GM12878 (cell line): ENCODE results near the gene DCAF7. TPM values are rescaled to one million over a fixed set of nuclear protein-coding genes. Genes with fewer than 3 reads are reported as not detected.

Experiments
- ATAC-seq: fragments of 200-7000 bp; cut with Tn5 transposase; 3 replicates; pipeline ENCODE4 v1.9.1; 2020; ENCODE audit warnings: mild to moderate bottlenecking, moderate library complexity
- BruUV-seq: library from RNA; stranded (reverse); fragments of 400-500 nt; replicated peaks from 2 replicates; lab custom pipeline; 2021; lab: Mats Ljungman, UMichigan
- CTCF ChIA-PET: fragments of 300-600 bp; sonication (Branson Sonifier 250); formaldehyde crosslinking; extraction: SDS; loops from one replicate; lab custom pipeline; 2021; ENCODE audit warnings: inconsistent platforms; lab: Yijun Ruan, JAX
- POLR2A ChIA-PET: fragments of 350-600 bp; formaldehyde crosslinking; extraction: SDS; loops from one replicate; lab custom pipeline; 2021; ENCODE audit warnings: inconsistent platforms; lab: Charles Lee
- RAD21 ChIA-PET: fragments of 300-600 bp; sonication (Branson Sonifier 250); formaldehyde crosslinking; loops from one replicate; lab custom pipeline; 2023; ENCODE audit warnings: antibody characterized with exemption; ENCODE audit not compliant: unreplicated experiment; lab: Charles Lee
- SMC1A ChIA-PET: fragments of 300-600 bp; sonication (Branson Sonifier 250); formaldehyde crosslinking; loops from one replicate; lab custom pipeline; 2023; ENCODE audit not compliant: unreplicated experiment, uncharacterized antibody; lab: Charles Lee
- DNase-seq: peaks from one replicate; pipeline ENCODE4 v3.0.0-alpha.2; 2011; ENCODE audit warnings: low read depth, low spot score
- FAIRE-seq: peaks from 3 replicates; lab custom pipeline; 2011; peaks lifted over from hg19 to GRCh38; lab: Jason Lieb, UNC
- H2AFZ ChIP-seq: 2 replicates; pipeline ENCODE4 v1.6.0; 2011; ENCODE audit warnings: low read depth, low read length, control low read depth; ENCODE audit not compliant: control insufficient read depth
- H3K27ac ChIP-seq: 2 replicates; pipeline ENCODE4 v1.5.1; 2011; ENCODE audit warnings: control low read depth; ENCODE audit not compliant: control insufficient read depth, insufficient read depth
- H3K27me3 ChIP-seq, 2 experiments: replicated peaks in 1 of 2; 2 replicates each; pipeline versions ENCODE4 v1.6.0 to v1.6.1; 2011; ENCODE audit warnings: low read length in 1 of 2; ENCODE audit not compliant: control insufficient read depth in 2 of 2, insufficient read depth in 2 of 2
- H3K36me3 ChIP-seq, 2 experiments: 2 replicates each; pipeline ENCODE4 v1.5.1; 2011; ENCODE audit warnings: low read length in 1 of 2; ENCODE audit not compliant: control insufficient read depth in 2 of 2, insufficient read depth in 2 of 2
- H3K4me1 ChIP-seq: 2 replicates; pipeline ENCODE4 v1.6.1; 2011; ENCODE audit warnings: mild to moderate bottlenecking, low read length, moderate library complexity, mixed read lengths; ENCODE audit not compliant: control insufficient read depth, insufficient read depth
- H3K4me2 ChIP-seq: 2 replicates; pipeline ENCODE4 v1.6.0; 2011; ENCODE audit warnings: control low read depth; ENCODE audit not compliant: control insufficient read depth, insufficient read depth
- H3K4me3 ChIP-seq: fragments of 200-600 bp; sonication (generic); 2 replicates; pipeline ENCODE4 v1.5.1; 2016
- H3K79me2 ChIP-seq: 2 replicates; pipeline ENCODE4 v1.6.0; 2011; ENCODE audit warnings: low read length; ENCODE audit not compliant: control insufficient read depth, insufficient read depth
- H3K9ac ChIP-seq: 2 replicates; pipeline ENCODE4 v1.8.0; 2011; ENCODE audit warnings: low read length, control low read depth, mixed read lengths; ENCODE audit not compliant: control insufficient read depth, insufficient read depth
- H3K9me3 ChIP-seq: replicated peaks from 3 replicates; pipeline ENCODE4 v1.5.1; 2011; ENCODE audit warnings: mild to moderate bottlenecking, low read length; ENCODE audit not compliant: control insufficient read depth, insufficient read depth
- H4K20me1 ChIP-seq: 2 replicates; pipeline ENCODE4 v1.6.0; 2011; ENCODE audit not compliant: control insufficient read depth, insufficient read depth
- BACH1 ChIP-seq: fragments of 450-650 bp; IDR thresholded peaks from 2 replicates; pipeline ENCODE4 v1.6.1; 2017; ENCODE audit warnings: mild to moderate bottlenecking, borderline replicate concordance
- CBX5 ChIP-seq: sonication (generic); IDR thresholded peaks from 2 replicates; pipeline ENCODE4 v1.6.1; 2016; ENCODE audit warnings: low read depth, moderate library complexity, mild to moderate bottlenecking, inconsistent platforms
- MYC ChIP-seq: IDR thresholded peaks from 2 replicates; pipeline ENCODE4 v1.6.1; 2011; ENCODE audit warnings: mild to moderate bottlenecking, low read length, moderate library complexity, inconsistent platforms; ENCODE audit not compliant: insufficient read depth, insufficient replicate concordance, insufficient read length, severe bottlenecking
- WGBS: methylation state at CpG from one replicate; pipeline ENCODE4 v1.1.6; 2016; ENCODE audit warnings: low lambda C conversion rate; ENCODE audit not compliant: insufficient replicate concordance, insufficient coverage; ENCODE audit errors: missing lambda C conversion rate; 5-methylcytosine and 5-hydroxymethylcytosine counted together
- in situ Hi-C: fragments of 300-500 bp; cut with MboI; formaldehyde crosslinking; loops from 9 replicates; pipeline ENCODE4 v1.14.3; 2018; ENCODE audit warnings: mixed read lengths
- intact Hi-C: fragments of 100-400 bp; cut with micrococcal nuclease; formaldehyde crosslinking; loops from one replicate; pipeline ENCODE4 v1.14.2; 2022; ENCODE audit not compliant: unreplicated experiment
- polyA plus RNA-seq, 11 experiments: library from polyadenylated mRNA; depleted of rRNA in 4 of 11; unstranded in 6 of 11; stranded (reverse) in 5 of 11; fragments of >200 nt; fragmentation: Nextera tagmentation in 4 of 11; fragmentation: Illumina TruSeq in 1 of 11; extraction: Ambion mirVana in 4 of 11; extraction: Trizol in 1 of 11; gene quantifications; 1 replicate in 1 of 11; 2 replicates in 10 of 11; pipeline versions ENCODE4 v1.2.1 to v1.2.3, GENCODE V29; 2011 to 2016; ENCODE audit warnings: inconsistent platforms in 2 of 11, missing spikeins in 2 of 11, low read depth in 1 of 11
- total RNA-seq, 4 experiments: library from RNA; depleted of rRNA in 3 of 4; stranded (reverse); fragments of >200 nt in 3 of 4; fragmentation: Illumina TruSeq in 1 of 4; extraction: Trizol in 1 of 4; gene quantifications; 2 replicates each; pipeline versions ENCODE4 v1.2.1 to v1.2.3, GENCODE V29; 2013 to 2021
- TF ChIP-seq, protein P1 (sequence below), 3 experiments: IDR thresholded peaks in 2 of 3; conservative IDR thresholded peaks in 1 of 3; 2 replicates each; pipeline ENCODE4 v1.5.1; 2011; ENCODE audit warnings: low read depth in 3 of 3, low read length in 3 of 3, mild to moderate bottlenecking in 3 of 3, control low read depth in 2 of 3, moderate library complexity in 2 of 3, inconsistent platforms in 1 of 3, mixed read lengths in 1 of 3; ENCODE audit not compliant: control insufficient read depth in 2 of 3, insufficient read depth in 1 of 3; ENCODE audit errors: extremely low read depth in 1 of 3

DCAF7 gene
- total and polyA plus RNA-seq, 10 of the 15 experiments (the other 5 are each of a cell fraction or from before 2014, with no cell fraction given) = 27.0 to 103 (median 54.5) TPM

DNA sequence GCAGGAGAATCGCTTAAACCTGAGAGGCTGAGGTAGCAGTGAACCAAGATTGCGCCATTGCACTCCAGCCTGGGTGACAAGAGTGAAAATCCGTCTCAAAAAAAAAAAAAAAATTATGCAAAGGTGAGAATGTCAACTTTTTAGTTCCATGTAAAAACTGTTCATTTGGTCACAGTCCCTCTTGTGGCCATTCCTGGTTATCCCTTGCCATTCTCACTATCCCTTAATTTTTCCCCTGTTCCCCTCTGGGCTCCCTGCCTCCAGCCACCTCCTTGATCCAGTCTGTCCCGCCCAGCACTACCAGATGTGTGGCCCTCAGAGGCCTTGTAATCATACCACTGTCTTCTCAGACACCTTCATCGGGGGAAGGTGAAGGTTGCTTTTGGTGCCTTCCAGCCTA lies 23.4 kb downstream of the DCAF7 start:
- intact Hi-C loops = no loop called here
- no peak overlapping the region for H3K4me3 ChIP-seq
- in situ Hi-C loops = no loop called here
- ATAC-seq (no peak), DNase-seq (no peak), FAIRE-seq (no peak)
- H2AFZ ChIP-seq = no peak overlapping the region
- ChIA-PET SMC1A (no interaction called here), CTCF (interaction anchor here (0.6 kb wide), 1 partner anchor 137 kb away, joined by 3 read pairs; no protein-coding TSS in a partner anchor), POLR2A (no interaction called here), RAD21 (interaction anchor here (0.7 kb wide), 1 partner anchor 95 kb away, joined by 3 read pairs; no protein-coding TSS in a partner anchor)
- no peaks in the 10 kb centered on the region for H3K9me3 ChIP-seq
- BruUV-seq = no TSS peak
- no peak overlapping the region for H3K4me2 ChIP-seq
- H3K79me2 ChIP-seq = peaks cover 27% of the 10 kb centered on the region
- H4K20me1 ChIP-seq = peaks cover 8% of the 10 kb centered on the region
- H3K36me3 ChIP-seq = peaks cover 3 to 8% of the 10 kb centered on the region in 2 experiments; a peak in 2 of 4 replicates
- no peaks in the 10 kb centered on the region for H3K4me1 ChIP-seq
- H3K27me3 ChIP-seq = no peaks in the 10 kb centered on the region
- H3K9ac ChIP-seq = no peak overlapping the region
- no peak overlapping the region for H3K27ac ChIP-seq
- no peak for TF ChIP-seq CBX5
- TF ChIP-seq, protein P1, sequence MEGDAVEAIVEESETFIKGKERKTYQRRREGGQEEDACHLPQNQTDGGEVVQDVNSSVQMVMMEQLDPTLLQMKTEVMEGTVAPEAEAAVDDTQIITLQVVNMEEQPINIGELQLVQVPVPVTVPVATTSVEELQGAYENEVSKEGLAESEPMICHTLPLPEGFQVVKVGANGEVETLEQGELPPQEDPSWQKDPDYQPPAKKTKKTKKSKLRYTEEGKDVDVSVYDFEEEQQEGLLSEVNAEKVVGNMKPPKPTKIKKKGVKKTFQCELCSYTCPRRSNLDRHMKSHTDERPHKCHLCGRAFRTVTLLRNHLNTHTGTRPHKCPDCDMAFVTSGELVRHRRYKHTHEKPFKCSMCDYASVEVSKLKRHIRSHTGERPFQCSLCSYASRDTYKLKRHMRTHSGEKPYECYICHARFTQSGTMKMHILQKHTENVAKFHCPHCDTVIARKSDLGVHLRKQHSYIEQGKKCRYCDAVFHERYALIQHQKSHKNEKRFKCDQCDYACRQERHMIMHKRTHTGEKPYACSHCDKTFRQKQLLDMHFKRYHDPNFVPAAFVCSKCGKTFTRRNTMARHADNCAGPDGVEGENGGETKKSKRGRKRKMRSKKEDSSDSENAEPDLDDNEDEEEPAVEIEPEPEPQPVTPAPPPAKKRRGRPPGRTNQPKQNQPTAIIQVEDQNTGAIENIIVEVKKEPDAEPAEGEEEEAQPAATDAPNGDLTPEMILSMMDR (IDR thresholded peaks at IDR 0.05 in 2 of 3, conservative IDR thresholded peaks at IDR 0.05 in 1 of 3; ENCODE audit: control insufficient read depth in 2 of 3, extremely low read depth in 1 of 3, insufficient read depth in 1 of 3, low read depth in 3 of 3, low read length in 3 of 3) = peak in 1 of 3 experiments; percentile 12; a peak in 1 of 6 replicates
- WGBS = 90% methylated on average over 5 of the region's 5 CpGs

DNA sequence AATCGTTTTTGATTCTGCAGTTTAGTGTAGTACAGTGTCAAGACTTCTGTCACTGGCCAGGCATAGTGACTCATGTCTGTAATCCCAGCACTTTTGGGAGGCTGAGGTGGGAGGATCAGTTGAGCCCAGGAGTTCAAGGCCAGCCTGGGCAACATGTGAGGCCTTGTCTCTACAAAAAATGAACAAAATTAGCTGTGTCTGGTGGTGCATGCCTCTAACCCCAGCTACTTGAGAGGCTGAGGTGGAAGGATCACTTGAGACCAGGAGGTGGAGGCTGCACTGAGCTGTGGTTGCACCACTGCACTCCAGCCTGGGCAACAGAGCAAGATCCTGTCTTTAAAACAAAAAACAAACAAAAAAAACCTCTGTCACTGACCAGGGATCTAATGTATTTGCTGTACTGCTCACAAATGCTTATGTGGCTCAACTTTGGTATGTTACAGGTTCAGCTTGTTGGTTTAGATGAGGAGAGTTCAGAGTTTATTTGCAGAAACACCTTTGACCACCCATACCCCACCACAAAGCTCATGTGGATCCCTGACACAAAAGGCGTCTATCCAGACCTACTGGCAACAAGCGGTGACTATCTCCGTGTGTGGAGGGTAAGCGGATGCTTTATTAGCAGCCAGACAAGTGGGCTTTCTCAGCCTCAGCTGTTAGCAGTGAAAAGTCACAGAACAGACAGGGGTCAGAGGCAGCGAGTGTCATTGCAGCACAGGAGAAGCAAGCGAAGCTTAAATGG lies 27.9 kb downstream of the DCAF7 start:
- intact Hi-C loops = no loop called here
- FAIRE-seq (no peak), DNase-seq (no peak), ATAC-seq (no peak)
- ChIA-PET POLR2A (no interaction called here), SMC1A (no interaction called here), CTCF (interaction anchor here (1.0 kb wide), 1 partner anchor 13 kb away, joined by 3 read pairs; no protein-coding TSS in a partner anchor), RAD21 (no interaction called here)
- H3K4me1 ChIP-seq = no peaks in the 10 kb centered on the region
- TF ChIP-seq BACH1 (no peak), MYC (no peak)
- WGBS = 96% methylated on average over 7 of the region's 7 CpGs
- no peaks in the 10 kb centered on the region for H3K27me3 ChIP-seq
- peaks cover 6% of the 10 kb centered on the region; the same call in 1 of the 2 replicates for H4K20me1 ChIP-seq
- H2AFZ ChIP-seq = no peak overlapping the region
- no peak overlapping the region for H3K9ac ChIP-seq
- H3K79me2 ChIP-seq = peaks cover 6% of the 10 kb centered on the region
- H3K4me3 ChIP-seq = no peak overlapping the region
- no peak overlapping the region for H3K4me2 ChIP-seq
- no peak overlapping the region for H3K27ac ChIP-seq
- BruUV-seq = no TSS peak
- H3K9me3 ChIP-seq = no peaks in the 10 kb centered on the region
- H3K36me3 ChIP-seq = peaks cover 13 to 34% of the 10 kb centered on the region in 2 experiments
- in situ Hi-C loops = no loop called here
